Fibroblast of skin of left quadriceps (primary cell): ENCODE results near the gene C2CD2L.
"Not testable (repeated sequence)": the region's sequence is repeated elsewhere in the genome, so short reads cannot be mapped to it uniquely, and the experiment has no call there.

Experiments
- DNase-seq, 2 experiments: peaks; one replicate each; pipeline ENCODE4 v3.0.0-alpha.2; 2013; ENCODE audit warnings: low read depth in 2 of 2

C2CD2L gene

GRCh38 chr11:119115484-119116234 is 8.5 kb downstream of the C2CD2L start:
- DNase-seq: no peak

GRCh38 chr11:119116235-119116594 is 9.1 kb downstream of the C2CD2L start:
- DNase-seq: no peak

GRCh38 chr11:119116601-119117000 is 9.5 kb downstream of the C2CD2L start:
- DNase-seq: no peak

GRCh38 chr11:119117004-119117706 is 10.0 kb downstream of the C2CD2L start:
- no peak for DNase-seq

GRCh38 chr11:119118227-119118626 is 11.1 kb downstream of the C2CD2L start:
- no peak for DNase-seq

GRCh38 chr11:119118946-119119345 is 11.8 kb downstream of the C2CD2L start:
- DNase-seq: no peak

- DNase-seq: peak; percentile 52 to 54
These were observed 13.5 kb downstream of the C2CD2L start for GRCh38 chr11:119120639-119121007.

GRCh38 chr11:119121008-119121810 is 14.1 kb downstream of the C2CD2L start, which contains the start of gene HINFP:
Gene HINFP (plus strand): TSS chr11:119121580. CDS start chr11:119126945, 5,365 bp downstream.
- peak; percentile 96 for DNase-seq

- DNase-seq: no peak
These were observed 14.6 kb downstream of the C2CD2L start for GRCh38 chr11:119121811-119122124.

- no peak for DNase-seq
These were observed 18.7 kb downstream of the C2CD2L start for GRCh38 chr11:119125821-119126220.

- no peak for DNase-seq
These were observed 19.6 kb downstream of the C2CD2L start for GRCh38 chr11:119126675-119127268.

GRCh38 chr11:119130662-119131061 is 23.5 kb downstream of the C2CD2L start:
- DNase-seq: no peak

GRCh38 chr11:119134389-119134978 is 27.3 kb downstream of the C2CD2L start:
- DNase-seq: no peak

- not testable (repeated sequence) for DNase-seq
These were observed 32.1 kb downstream of the C2CD2L start for GRCh38 chr11:119139276-119139675.

- DNase-seq: no peak
These were observed 37.8 kb downstream of the C2CD2L start for GRCh38 chr11:119144825-119145486.

- DNase-seq: no peak
These were observed 38.4 kb downstream of the C2CD2L start for GRCh38 chr11:119145551-119145950.

GRCh38 chr11:119147604-119148333 is 40.6 kb downstream of the C2CD2L start:
- no peak for DNase-seq

GRCh38 chr11:119148720-119149017 is 41.5 kb downstream of the C2CD2L start:
- no peak for DNase-seq

GRCh38 chr11:119149018-119149785 is 42.1 kb downstream of the C2CD2L start, which contains the start of gene ABCG4:
Gene ABCG4 (plus strand): TSS chr11:119149052. CDS start chr11:119149966, 914 bp downstream.
- no peak for DNase-seq

GRCh38 chr11:119149786-119150275 is 42.7 kb downstream of the C2CD2L start:
- DNase-seq: no peak
